ENCODE measurements around the gene BNIP3.
A peak's percentile ranks its signal among the peaks of the same experiment; 100 is the strongest.

Gene BNIP3, protein sequence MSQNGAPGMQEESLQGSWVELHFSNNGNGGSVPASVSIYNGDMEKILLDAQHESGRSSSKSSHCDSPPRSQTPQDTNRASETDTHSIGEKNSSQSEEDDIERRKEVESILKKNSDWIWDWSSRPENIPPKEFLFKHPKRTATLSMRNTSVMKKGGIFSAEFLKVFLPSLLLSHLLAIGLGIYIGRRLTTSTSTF

DNA sequence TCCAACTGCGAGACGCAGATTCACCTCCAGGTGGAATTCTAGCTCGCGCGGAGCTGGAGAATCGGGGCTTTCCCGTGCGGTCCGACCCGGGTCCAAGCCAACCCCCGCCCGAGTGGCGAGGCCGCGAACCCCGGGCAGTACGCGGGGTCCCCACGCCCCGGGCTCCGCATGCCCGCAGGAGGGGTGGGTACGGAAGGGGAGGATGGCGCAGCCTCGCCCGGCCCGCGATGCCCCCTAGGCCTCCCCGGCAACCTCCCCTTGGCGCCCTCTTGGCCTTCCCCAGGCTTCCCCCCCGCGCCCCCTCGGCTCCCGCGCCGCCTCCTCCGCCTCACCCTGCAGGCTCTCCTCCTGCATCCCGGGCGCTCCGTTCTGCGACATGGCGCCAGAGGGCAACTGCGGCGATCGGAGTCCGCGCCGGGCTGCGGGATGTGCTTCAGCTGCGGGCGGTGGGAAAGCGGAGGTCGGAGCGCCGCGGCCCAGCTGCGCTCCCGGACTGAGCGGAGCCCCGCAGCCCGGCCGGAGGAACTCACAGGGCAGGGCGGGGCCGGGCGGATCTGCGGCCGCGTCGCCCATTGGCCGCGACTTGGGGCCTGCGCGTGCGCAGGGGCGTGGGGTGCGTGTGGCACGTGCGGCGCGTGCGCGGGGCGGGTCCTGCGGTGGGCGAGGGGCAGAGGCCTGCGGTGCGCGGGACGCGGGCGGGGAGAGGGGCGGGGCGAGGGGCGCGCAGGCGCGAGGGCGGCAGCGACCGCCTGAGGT is at the start of gene BNIP3:
Gene BNIP3 (minus strand): TSS at position 495 of the 756 bp plus-strand sequence. CDS start 117 bp downstream, at position 378.
- peak; percentile 93 for DNase-seq

DNA sequence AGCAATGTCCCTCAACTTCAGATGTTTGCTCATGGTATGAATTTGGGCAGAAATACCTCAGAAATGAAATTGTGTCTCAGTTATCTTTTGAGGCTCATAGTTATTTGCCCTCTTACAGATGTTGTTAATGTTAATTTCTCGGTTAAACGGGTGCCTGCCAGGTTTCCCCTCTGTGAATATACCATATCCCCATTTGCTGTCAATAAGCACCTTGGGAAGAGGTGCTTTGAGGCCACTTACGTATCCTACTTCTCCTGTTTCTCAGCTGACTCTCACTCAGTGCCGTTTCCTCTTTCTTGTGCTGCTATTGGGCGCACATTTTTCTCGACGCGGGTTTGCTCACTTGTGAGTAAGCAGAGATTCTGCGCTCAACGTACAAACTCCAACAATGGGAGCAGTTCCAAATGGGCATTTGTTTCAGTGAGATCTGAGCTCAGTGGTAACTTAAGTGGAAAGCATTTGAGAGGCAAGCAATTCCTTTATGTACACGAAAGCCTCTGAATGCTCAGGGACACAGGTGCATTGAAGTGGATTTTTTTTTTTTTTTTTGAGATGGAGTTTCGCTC is 49.3 kb upstream of the BNIP3 start:
- no peak for DNase-seq

DNA sequence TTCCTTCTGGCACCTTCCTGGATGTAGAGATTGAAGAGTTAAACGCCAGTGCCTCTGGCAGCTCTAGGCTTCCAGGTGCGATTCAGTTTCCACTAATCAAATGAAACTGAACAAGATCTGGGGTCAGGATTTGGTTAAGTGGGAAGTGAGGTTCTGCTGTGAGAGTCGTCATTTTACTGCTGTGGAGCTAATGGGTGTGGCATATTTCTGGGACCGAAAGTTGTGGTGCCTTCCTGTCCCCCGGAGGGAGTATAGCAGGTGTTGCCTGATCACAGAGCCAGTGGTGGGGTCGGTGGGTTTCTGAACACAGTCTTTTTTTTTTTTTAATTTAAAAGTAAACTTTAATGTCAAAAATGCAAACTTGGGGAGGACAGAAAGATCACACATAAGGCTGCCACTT is 47.0 kb upstream of the BNIP3 start:
- DNase-seq = no peak

DNA sequence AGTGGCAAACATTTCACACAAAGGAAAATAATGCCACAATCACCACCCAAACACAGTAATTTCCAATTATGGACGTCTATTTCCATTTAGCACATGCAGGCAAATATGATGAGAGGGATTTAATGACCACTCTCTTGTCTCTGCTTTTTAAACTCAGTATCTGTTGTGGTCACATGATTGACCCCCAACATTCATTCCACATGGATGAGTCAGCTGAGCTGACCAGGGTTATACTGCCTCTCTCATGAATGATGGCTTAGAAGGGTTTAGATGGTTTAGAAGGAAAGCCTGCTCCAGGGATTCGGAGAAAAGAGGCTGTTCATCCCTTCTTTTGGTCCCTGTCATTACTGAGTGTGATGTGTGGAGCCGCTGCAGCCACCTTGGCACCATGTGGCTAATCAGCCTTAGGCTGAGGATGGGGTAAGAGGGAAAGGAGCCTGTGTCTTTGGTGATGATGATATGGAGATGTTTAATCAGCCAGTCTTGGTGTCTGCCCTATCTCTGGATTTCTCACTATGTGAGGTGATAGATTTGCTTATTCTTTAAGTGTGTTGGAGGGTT is 45.8 kb upstream of the BNIP3 start:
- no peak for DNase-seq

DNA sequence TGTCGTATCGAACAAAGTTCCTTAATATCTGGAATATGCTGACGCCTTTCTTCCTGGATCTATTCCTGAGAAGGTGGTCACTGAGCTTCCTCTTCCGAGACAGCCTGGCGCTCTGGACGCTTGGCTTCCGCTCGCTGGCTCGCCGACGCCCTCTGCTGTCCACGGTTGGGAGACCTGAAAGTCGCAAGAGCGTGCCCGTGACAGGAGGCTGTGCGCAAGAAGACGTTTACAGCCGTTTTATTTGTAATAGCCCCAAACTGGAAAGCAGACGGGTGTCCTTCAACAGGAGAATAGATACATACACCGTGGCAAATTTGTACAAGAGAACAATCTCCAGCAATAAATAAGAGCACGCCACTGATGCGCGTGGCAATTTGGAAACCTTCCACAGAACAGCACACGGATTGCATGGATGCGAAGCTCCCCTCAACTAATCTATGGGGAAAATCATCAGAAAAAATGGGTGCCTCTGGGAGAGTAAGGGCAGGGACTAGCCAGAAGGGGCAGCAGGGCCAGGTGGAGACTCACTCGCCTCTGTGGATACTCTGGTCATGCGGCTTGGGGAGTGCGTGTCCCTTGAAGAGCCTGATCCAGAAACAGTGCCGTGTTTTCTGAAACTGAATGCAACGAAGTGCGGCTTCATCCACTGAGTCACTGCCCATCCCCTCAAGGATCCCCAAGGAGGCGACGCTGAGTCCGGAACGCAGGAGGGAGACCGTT is 41.5 kb upstream of the BNIP3 start:
- DNase-seq = peak; percentile 84

DNA sequence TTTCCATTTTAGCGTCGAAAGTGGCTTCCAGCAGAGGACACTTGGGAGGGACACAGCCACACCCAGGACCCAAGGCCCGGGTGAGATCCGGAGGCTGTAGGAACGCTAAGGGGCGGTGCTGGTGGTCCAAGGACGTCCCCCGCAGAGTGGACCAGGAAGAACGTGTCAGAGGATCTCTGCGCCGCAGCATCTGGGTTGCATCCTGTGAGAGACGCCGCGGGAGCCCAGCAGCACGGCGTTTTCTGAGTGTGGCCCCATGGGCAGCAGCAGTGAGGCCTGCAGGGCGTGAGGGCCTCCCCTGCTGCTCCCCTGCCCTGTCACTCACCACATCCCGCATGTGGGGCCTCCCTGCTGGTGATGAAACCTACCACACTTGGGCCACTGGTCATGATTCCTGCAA is 40.5 kb upstream of the BNIP3 start:
- no peak for DNase-seq

DNA sequence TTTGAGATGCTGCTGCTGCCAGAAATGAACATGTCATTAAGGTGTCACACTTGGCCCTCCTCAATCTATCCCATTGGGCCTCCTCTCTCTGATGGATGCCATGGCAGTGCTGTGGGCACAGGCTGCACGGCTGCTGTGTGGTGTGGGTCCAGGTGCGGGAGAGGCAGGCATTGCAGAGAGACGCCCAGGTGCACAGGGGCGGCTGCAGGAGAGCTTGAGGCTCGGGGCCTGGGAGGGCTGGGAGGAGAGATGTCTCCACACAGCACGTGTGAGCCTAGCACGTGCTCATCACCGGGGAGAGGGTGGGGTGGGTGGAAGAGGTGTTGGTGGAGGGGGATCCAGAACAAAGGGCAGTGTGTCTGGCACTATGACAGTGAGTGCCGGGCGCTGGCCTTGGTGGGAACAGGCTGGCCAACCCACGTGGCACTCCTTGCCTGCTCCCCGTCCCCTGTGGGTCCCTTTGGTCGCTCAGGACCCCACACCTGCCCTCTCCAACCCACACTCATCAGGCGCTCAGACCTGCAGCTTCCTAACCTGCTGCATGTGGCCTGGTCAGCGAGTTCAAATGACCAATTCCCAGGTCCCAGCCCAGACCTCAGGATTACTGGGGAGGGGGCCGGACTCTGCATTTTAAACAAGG is 39.9 kb upstream of the BNIP3 start:
- no peak for DNase-seq

DNA sequence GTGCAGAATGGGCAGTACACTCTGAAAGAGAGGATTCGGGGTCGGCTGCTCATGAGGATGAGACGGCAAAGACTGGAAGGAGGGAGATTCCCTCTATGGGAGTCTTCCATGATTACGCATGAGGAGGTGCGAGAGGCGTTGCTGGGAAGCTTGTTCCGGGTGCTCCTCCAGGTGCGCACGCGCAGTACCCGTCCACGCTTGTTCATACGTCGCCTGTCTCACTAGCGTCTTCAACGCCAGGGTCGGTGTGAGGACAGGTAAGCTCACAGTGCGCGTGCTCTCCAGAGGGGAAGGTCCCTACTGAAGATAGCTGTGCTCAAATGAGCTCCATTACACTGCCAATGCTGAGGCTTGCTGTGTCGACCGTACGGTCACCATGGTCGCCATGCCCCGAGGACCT is 39.3 kb upstream of the BNIP3 start:
- DNase-seq = no peak

DNA sequence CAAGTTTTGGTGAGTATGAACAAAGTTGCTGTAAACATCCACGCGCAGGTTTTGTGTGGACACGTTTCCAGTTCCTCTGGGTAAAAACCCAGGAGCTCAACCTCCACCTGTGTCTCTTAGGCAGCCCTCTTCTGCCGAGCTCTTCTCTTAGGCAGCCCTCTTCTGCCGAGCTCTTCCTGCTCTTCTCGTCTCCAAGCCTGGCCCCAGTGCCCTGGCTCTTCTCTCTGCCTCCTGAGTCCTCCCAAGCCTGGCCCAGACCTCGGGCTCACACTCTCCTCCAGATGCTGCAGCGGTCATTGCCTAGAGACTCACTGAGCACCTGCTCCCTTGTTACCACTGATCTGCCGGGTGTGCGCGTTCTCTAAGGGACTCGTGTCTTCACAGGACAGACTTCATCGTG is 38.7 kb upstream of the BNIP3 start:
- DNase-seq = no peak

DNA sequence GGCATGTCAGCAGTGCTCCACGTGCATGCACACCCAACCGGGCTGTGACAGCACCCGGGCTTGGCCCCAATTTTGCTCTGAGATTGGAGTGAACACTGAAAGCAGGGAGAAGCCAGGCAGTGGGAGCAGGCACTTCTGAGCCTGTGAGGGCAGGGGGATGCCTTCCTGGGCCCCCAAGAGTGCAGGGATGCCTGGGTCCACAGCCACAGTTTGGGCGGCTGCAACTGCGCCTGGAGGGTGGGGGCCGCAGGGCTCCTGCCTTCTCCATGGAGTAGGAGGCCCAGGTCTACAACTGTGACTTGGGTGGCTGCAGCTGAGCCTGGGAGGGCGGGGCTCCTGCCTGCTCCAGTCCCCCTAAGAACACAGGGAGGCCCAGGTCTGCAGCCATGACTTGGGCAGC is 37.6 kb upstream of the BNIP3 start:
- DNase-seq = no peak

DNA sequence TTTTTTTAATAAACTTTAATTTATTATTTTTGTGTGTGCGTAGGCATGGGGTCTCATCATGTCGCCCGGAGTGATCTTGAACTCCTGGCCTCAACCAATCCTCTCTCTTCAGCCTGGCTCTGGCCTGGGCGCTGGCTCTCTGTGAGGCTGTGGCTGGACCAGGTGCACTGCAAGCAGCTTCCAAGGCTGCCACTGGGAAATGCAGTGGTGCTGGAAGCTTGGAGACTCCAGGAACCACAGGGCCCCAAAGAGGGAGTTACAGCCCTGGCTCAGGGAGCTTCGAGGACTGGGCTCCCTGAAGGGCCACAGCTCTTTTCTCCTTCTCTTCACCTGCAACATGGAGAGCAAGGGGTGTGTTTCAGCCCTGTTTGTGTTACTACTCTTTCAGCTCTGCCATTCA is 36.7 kb upstream of the BNIP3 start:
- no peak for DNase-seq

DNA sequence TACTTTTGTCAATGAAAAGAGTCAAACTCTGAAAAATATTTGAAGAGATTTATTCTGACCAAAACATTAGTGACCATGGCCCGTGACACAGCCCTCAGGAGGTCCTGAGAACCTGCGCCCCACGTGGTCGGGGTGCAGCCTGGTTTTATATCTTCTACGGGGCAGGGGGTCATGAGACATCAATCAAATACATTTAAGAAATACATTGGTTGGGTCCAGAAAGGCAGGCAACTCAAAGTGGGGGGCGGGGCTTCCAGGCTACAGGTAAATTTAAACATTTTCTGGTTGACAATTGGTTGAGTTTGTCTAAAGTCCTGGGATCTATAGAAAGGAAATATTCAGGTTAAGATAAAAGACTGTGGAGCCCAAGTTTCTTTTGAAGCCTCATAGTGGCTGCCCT is 34.8 kb upstream of the BNIP3 start:
- no peak for DNase-seq

DNA sequence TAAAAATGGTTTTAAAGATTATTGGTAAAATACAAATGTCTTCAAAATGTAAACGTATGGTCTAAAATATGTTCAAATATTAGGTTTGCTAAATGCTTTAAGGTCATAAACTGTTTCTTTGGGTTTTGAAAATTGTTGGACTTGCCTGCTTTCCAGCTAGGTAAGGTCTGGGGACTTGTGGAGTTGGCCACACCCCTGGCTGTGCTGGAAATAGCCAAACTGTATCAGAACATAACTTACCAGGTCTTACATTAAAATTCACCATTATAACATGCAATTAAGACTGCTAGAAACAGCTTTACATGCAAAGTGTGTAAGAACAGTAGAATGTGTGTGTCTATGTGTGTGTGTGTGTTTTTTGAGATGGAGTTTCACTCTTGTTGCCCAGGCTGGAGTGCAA is 29.7 kb upstream of the BNIP3 start:
- no peak for DNase-seq

DNA sequence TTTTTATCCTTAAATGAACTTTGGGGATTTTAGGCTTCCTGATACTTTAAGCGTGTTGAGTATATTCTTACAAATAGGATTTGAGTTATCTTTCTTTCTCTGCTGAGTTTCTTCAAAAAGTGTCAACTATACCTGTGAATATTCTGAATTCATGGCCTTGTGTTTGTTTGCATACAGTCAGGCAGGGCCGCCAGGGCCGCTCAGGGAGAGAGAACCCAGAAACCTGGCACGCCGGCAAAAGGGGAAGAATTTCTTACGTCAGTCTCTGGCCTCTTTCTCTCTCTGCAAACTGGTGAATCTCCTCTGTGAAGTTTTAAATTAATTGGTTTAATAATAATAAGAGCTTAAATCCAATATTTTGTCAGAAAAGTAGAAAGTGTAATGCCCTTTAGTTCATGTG is 29.3 kb upstream of the BNIP3 start:
- no peak for DNase-seq

DNA sequence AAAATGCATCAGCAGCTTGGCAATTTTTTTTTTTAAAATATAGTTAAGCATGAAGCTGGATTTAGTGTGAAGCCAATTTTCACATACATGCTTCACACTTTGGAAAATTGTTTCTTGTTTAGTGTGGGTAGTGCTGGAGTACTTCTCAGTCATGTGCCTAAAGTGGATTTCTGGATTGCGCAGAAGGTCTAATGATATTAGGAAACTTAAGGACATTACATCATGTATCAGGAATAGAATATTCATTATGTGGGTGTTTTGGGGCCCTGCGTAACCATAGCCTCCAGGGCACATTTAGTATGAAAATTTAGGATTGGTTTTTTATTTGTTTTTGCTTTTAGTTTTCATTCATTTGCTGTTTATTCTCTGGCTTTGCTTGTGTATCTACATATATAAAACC is 28.8 kb upstream of the BNIP3 start:
- DNase-seq = no peak

DNA sequence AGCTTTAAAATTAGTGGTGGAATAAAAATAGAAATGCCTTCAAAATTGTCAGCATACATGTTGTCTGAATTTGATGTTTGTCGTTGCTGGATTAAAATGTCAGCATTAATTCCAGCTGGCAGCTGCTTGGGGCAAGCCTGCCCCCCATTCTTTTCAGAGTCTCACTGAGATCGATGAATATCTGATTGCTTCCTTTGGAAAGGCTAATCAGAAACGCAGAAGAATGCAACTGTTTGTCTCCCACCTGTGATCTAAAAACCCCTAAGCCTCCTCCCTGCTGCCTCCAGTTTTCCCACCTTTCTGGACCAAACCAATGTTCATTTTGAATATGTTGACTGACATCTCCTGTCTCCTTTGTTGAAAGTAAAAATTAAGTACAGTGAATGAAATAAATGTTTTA is 27.9 kb upstream of the BNIP3 start:
- no peak for DNase-seq

DNA sequence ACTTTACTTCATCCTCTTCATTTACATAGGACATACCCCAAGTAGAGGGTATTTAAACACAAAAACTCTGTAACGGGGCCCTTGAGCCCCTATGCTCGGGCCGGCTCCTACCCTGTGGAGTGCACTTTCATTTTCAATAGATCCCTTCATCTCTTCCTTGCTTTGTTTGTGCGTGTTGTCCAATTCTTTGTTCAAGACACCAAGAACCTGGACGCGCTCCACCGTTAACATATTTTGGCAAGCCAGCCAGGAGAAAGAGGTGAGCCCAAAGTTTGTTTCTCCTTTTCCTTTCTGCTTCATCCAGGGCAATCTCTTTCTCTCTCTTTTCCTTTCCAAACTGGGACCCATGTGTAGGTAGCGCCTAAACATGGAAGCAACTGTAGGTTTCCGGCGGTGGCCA is 26.0 kb upstream of the BNIP3 start:
- no peak for DNase-seq

DNA sequence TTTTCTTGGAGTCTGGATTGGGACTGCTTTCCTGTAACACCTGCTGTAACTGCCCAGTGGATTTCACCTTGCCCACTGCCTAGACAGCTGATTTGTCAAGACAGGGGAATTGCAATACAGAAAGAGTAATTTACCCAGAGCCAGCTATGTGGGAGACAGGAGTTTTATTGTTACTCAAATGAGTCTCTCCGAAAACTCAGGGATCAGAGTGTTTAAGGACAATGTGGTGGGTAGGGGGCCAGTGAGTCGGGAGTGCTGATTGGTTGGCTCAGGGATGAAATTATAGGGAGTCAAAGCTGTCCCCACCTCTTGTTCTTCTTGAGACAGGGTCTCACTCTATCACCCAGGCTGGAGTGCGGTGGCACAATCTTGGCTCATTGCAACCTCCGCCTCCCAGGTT is 25.2 kb upstream of the BNIP3 start:
- DNase-seq = no peak

DNA sequence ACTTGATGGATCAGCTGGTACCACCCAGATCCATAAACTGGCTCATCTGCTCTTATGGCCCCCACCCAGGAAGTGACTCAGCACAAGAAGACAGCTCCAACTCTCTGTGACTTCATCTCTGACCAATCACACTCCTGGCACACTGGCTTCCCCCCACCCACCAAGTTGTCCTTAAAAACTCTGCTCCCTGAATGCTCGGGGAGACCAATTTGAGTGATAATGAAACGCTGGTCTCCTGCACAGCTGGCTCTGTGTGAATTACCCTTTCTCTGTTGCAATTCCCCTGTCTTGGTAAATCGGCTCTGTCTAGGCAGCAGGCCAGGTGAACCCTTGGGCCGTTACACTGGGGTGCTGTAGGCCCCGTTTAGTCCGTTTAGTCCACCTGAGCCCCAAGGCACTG is 23.4 kb upstream of the BNIP3 start:
- DNase-seq = no peak

DNA sequence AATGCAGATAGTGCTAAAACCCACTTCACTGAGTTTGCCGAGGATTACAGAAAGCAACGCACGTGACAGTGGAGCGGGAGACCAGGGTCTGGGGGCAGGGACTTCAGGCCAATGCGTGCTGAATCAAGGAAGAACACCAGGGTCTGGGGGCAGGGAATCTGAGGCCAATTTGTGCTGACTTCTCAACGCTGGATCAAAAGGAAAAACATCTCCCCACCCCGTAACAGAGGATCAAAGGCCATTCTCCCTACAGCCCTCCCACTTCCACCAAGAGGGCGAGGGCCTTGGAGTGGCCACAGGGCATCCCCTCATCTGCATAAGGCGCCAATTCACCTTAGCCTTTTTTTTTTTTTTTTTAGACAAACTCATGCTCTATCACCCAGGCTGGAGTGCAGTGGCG is 22.3 kb upstream of the BNIP3 start:
- no peak for DNase-seq

DNA sequence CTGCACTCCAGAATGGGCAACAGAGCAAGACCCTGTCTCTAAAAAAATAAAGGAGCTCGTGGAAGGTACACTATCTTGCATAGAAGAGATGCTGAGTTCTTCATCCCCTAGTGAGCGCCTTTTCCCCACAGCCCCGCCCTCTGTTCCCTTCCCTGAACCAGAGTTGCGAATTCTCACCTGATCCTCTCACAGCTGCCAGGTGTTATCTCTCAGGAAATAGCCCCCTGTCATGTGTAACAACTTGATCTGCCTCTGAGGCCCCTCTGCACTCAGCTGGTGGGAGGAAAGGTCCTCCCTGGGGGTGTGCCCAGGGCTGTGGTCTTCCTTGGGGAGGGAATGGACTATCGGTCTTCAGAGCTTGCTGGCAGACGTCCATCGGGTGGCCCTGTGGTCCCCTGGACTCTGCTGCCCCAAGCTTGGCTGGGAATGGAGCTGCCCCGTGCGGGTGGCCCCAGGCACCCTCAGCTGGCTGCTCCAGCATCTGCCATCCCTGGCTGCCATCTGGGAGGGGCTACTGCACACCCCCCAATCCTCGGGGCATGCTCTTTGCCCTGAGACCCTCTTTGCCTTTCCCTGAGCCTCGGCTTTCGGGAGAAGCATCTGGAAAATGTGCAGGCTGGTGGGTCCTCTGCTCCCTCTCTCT is 21.7 kb upstream of the BNIP3 start:
- DNase-seq = no peak

DNA sequence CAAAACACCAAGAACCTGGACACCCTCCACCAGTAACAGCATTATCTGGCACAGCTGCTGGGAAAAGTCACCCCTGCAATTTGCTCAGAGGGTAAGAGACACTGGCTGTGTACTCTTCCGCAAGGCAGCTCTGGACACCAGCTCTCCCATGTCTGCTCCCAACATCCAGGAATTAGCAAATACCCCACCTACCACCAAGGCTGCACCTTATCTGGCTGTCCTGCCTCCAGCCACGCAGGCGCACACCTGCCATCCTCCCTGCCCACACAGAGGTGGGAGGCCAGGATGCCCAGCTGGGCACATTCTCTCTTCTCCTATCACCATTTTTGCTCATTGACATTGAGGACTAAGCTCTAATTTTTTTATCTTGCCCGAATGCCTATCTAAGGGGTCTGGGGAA is 20.3 kb upstream of the BNIP3 start:
- no peak for DNase-seq
